GM18507 (cell line): ENCODE data around the gene ZNF514.
"Not testable (repeated sequence)": the region's sequence is repeated elsewhere in the genome, so short reads cannot be mapped to it uniquely, and the experiment has no call there.

Experiments
- DNase-seq: peaks from one replicate; pipeline ENCODE4 v3.0.0; 2011; ENCODE audit warnings: low read depth; ENCODE audit not compliant: insufficient read length; ENCODE audit errors: extremely low spot score
- FAIRE-seq: peaks from 2 replicates; lab custom pipeline; 2011; peaks lifted over from hg19 to GRCh38; lab: Jason Lieb, UNC

Gene ZNF514

GRCh38 chr2:95149397-95149984, 10.2 kb downstream of the ZNF514 start:
- no peak for DNase-seq
- FAIRE-seq = no peak

- no peak for FAIRE-seq
- DNase-seq = no peak
Measured at GRCh38 chr2:95143838-95144237, 15.8 kb downstream of the ZNF514 start.

- FAIRE-seq = no peak
Measured at GRCh38 chr2:95138702-95139101, 20.9 kb downstream of the ZNF514 start.

GRCh38 chr2:95122197-95122551, 37.5 kb downstream of the ZNF514 start:
- FAIRE-seq = no peak
- DNase-seq = no peak

More at GRCh38 chr2:95138702-95139101, 20.9 kb downstream of the ZNF514 start:
- DNase-seq = no peak

GRCh38 chr2:95121407-95122196, 38.0 kb downstream of the ZNF514 start, which contains the start of gene MRPS5:
TSS of gene MRPS5 (minus strand) at chr2:95121808. CDS start at chr2:95121791, 17 bp downstream.
- peak; percentile 91 for DNase-seq
- FAIRE-seq = peak; percentile 29

GRCh38 chr2:95121093-95121406, 38.6 kb downstream of the ZNF514 start:
- FAIRE-seq (peak; percentile 46), DNase-seq (no peak)

- DNase-seq (peak; percentile 30), FAIRE-seq (peak; percentile 84)
Measured at GRCh38 chr2:95115418-95115817, 44.2 kb downstream of the ZNF514 start.

- DNase-seq (no peak), FAIRE-seq (no peak)
Measured at GRCh38 chr2:95113464-95113863, 46.2 kb downstream of the ZNF514 start.

- no peak for DNase-seq
- FAIRE-seq = no peak
Measured at GRCh38 chr2:95110395-95110794, 49.3 kb downstream of the ZNF514 start.

- FAIRE-seq (no peak), DNase-seq (no peak)
Measured at GRCh38 chr2:95109260-95109659, 50.4 kb downstream of the ZNF514 start.

- no peak for FAIRE-seq
Measured at GRCh38 chr2:95106081-95106480, 53.6 kb downstream of the ZNF514 start.

GRCh38 chr2:95104606-95105005, 55.0 kb downstream of the ZNF514 start:
- FAIRE-seq = no peak
- DNase-seq = no peak

More at GRCh38 chr2:95106081-95106480, 53.6 kb downstream of the ZNF514 start:
- no peak for DNase-seq

- FAIRE-seq (no peak), DNase-seq (no peak)
Measured at GRCh38 chr2:95099910-95100309, 59.7 kb downstream of the ZNF514 start.

- not testable (repeated sequence) for FAIRE-seq, DNase-seq
Measured at GRCh38 chr2:95098273-95098672, 61.4 kb downstream of the ZNF514 start.
